Stimulated activated CD8-positive, alpha-beta memory T cell treated with anti-CD3 and anti-CD28 coated beads, Interleukin-7, amount 100 ng/mL, for 4 hours (primary cell): ENCODE measurements around the gene TRIM6.
"Not testable (repeated sequence)": the region's sequence is repeated elsewhere in the genome, so short reads cannot be mapped to it uniquely, and the experiment has no call there.

Source experiments
- DNase-seq, 2 donors: peaks; one replicate each; pipeline ENCODE4 v3.0.0-alpha.2; 2020; ENCODE audit warnings: low read depth in 2 of 2

Gene TRIM6, protein sequence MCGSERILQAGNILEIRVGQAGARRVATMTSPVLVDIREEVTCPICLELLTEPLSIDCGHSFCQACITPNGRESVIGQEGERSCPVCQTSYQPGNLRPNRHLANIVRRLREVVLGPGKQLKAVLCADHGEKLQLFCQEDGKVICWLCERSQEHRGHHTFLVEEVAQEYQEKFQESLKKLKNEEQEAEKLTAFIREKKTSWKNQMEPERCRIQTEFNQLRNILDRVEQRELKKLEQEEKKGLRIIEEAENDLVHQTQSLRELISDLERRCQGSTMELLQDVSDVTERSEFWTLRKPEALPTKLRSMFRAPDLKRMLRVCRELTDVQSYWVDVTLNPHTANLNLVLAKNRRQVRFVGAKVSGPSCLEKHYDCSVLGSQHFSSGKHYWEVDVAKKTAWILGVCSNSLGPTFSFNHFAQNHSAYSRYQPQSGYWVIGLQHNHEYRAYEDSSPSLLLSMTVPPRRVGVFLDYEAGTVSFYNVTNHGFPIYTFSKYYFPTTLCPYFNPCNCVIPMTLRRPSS

DNA sequence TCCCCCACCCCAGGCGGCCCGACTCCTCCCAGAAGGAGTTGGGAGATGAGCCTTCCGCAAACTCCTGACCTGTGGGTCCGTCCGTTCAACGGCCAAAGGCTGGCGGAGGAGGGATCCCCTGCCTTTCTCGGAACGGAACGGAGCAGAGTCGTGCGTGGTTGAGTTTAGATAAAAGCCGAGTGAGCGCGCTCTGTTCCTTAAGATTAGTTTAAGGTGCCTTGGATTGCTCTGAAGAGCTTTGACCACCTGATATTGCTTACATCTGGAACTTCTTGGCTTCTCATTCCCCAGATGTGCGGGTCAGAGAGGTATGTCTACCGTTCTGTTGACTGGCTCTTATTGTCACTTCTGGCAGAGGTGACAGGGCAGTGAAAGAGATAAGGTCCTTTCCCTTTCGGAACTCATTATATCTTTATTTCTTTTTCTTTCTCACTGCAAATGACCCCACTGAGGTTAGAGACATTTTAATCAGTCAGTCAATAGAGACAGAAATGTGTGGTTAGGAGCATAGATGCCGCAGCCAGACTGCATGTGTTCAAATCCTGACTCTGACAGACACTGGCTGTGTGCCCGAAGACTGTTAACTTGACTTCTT is at the start of gene TRIM6:
TSS of gene TRIM6 (plus strand) at position 31 of the 595 bp plus-strand sequence. CDS start at position 292, 261 bp downstream.
- DNase-seq: no peak

DNA sequence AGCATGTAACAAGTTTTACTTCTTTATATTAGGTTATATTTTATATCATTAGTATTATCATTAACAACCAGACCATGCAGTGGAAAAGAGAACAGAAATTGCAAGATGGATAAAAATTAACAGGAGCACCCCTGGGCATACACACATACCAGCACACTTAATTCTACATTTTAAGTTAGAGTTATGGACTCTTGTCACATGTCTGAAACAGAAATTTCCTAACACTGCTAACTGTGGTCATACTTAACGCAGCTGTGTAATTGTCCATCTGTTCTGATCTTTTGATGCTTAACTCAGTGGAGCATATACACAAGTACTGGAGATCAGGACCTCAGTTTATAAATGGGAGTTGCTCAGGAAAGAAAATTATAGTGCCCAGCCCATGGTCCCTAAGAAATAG is 48.5 kb upstream of the TRIM6 start:
- DNase-seq: no peak

GRCh38 chr11:5548440-5548839 is 48.0 kb upstream of the TRIM6 start, which contains the start of gene OR52H1:
Gene OR52H1 (minus strand): TSS chr11:5548540. CDS start chr11:5545505, 3,035 bp downstream.
- no peak for DNase-seq

DNA sequence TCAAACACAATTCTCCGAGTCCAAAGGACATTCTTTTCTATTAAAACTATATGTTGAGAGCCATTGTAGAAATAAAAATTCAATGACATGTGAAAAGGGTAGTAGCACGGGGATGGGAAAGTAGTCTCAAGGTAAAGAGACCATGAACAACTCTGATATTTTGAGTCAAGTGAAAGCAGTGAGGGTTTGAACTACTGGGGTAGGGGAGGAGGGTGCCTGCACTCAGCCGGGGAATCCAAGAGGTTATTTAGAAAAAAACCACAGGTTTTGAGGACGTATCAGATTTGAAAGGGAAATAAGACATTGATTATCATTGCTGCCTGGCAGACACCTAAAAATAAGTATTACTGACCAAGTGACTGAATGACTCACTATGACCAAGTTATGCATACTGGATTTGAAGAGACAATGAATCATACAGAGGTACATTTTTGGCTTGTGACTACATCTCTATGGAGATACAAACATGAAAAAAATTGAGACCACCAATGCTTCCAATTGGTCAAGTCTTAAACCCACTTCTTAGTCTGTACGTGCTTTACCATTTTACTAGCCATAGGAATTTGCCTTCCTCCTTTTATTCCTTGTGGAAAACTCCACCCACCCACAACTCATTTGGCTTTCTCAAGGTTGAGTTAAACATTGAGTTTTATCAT is 45.9 kb upstream of the TRIM6 start:
- DNase-seq: no peak

DNA sequence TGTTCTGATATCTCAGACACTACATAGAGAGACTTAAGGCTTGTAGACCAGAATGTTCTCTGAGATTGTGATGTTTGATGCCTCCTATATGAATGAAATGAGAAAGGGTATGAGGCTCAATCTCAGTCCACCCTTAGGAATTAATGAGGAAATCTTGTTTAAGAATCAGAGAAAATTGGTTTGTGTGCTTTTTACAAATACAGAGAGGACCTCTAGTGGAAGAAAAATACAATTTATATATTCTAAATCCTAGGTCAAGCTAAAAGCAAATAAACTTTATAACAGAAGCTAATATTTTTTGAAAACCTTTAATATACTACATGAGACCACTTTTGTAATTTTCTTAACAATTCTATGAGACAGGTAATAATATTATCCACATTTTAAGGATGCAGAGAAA is 43.1 kb upstream of the TRIM6 start:
- DNase-seq: no peak

- DNase-seq: no peak
Measured at GRCh38 chr11:5556596-5557188, 39.7 kb upstream of the TRIM6 start.

DNA sequence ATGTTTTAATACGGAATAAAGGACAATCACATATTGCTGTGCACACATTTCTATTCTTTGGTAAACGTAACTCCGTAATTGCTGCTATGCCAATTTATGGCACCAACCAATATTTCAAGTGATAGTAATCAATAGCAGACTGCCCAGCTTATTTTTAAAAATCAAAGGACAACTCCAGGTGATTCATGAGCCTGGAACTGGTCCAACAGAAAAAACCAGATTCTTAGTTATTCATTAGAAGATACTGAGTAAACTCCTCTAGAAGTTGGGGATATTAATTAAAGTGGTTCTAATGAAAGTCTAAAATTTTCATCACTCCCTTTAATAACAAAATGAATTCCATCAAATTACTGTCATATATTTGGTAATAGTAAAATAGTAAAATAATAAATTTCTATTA is 38.7 kb upstream of the TRIM6 start:
- no peak for DNase-seq

GRCh38 chr11:5564259-5565019 is 32.0 kb upstream of the TRIM6 start:
- DNase-seq: no peak

DNA sequence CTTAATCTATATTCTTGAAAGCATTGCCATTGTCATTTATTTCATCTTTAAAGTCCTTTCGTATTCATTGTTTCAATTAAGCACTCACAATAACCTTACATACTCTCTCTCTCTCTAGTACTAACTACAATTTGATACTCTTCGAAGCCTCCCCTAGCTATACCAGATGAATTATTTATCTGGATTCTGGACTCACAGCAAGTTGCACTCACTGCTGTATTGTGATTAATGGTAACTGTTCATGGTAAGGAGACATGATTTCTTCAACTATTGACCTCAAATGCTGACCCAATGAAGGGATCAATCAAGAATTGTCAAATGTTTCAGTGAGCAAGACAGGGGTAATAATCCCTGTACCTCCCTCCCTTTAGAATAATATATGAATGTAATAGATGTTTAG is 21.8 kb upstream of the TRIM6 start:
- no peak for DNase-seq

DNA sequence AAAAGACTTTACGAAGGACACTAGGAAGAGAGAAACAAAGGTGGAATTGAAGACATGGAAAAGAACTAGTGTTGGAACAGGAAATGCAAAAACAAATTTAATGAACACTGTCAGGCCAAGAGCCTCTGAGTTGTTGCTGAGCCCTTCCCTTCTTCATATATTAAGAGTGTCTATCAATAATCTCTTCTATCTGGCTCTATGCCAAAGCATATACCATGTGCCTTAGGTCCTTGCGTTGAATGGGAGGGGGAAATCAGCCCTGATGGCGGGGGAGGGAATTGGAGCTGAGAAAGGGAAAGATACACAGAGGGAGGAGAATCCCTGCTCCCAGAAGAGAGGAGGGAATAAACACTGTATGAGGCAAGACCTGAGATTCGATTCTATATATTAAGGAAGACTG is 21.3 kb upstream of the TRIM6 start:
- DNase-seq: no peak

DNA sequence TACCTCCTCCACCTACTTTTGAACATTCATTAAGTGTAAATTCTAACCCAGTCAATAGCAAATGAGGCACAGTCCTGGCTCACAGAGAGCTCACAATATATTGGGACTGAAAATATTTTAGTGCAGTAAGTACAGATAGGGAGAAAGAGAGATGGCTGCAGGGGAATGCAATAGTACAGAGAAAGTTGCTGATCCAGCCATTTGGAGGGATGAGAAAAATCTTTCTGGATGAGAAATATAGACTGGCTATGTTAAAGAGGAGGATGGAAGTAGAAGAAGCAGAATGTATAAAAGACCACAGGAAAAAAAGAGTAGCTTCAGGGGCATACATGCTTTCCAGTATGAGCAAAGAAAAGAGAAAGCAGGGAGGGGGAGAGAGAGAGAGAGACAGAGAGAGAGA is 19.3 kb upstream of the TRIM6 start:
- no peak for DNase-seq

- no peak for DNase-seq
Measured at GRCh38 chr11:5580577-5580976, 15.9 kb upstream of the TRIM6 start, which contains the start of gene OR52B6. Gene OR52B6 (plus strand): TSS chr11:5580877. CDS start chr11:5580877, 0 bp downstream.

DNA sequence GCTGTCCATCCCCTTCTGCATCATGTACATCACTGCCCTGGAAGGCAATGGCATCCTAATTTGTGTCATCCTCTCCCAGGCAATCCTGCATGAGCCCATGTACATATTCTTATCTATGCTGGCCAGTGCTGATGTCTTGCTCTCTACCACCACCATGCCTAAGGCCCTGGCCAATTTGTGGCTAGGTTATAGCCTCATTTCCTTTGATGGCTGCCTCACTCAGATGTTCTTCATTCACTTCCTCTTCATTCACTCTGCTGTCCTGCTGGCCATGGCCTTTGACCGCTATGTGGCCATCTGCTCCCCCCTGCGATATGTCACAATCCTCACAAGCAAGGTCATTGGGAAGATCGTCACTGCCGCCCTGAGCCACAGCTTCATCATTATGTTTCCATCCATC is 15.4 kb upstream of the TRIM6 start:
- DNase-seq: no peak

GRCh38 chr11:5584458-5584857 is 12.0 kb upstream of the TRIM6 start:
- DNase-seq: not testable (repeated sequence)

DNA sequence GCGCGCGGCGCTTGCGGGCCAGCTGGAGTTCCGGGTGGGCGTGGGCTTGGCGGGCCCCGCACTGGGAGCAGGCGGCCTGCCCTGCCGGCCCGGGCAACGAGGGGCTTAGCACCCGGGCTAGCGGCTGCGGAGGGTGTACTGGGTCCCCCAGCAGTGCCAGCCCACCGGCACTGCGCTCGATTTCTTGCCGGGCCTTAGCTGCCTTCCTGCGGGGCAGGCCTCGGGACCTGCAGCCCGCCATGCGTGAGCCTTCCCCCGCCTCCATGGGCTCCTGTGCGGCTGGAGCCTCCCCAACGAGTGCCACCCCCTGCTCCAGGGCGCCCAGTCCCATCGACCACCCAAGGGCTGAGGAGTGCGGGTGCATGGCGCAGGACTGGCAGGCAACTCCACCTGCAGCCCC is 6.5 kb upstream of the TRIM6 start:
- not testable (repeated sequence) for DNase-seq

GRCh38 chr11:5591613-5592012 is 4.8 kb upstream of the TRIM6 start:
- no peak for DNase-seq

- DNase-seq: no peak
Measured at GRCh38 chr11:5592615-5593014, 3.8 kb upstream of the TRIM6 start.

GRCh38 chr11:5593146-5593545 is 3.3 kb upstream of the TRIM6 start:
- DNase-seq: no peak

DNA sequence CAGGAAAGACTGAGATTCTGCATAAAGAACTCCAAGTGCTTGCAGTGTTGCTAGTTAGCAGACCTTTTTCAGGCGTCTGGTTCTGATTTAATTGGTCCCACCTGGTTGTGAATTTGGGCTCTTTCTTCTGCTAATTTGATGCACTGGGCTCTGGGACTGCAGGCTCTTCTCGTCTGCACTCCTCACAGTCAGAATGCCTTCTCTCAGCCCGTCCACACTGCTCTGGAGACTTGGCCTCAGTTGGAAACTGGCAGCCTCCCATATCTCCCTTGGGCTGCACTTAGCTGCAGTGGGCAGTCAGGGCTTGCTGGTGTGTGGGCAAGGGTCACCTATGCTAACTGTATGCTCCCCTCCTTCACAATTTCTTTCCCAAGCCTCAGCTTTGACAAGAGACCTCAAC is 1.5 kb downstream of the TRIM6 start:
- DNase-seq: no peak

GRCh38 chr11:5600374-5600851 is 4.0 kb downstream of the TRIM6 start:
- peak; percentile 23 to 27 for DNase-seq

DNA sequence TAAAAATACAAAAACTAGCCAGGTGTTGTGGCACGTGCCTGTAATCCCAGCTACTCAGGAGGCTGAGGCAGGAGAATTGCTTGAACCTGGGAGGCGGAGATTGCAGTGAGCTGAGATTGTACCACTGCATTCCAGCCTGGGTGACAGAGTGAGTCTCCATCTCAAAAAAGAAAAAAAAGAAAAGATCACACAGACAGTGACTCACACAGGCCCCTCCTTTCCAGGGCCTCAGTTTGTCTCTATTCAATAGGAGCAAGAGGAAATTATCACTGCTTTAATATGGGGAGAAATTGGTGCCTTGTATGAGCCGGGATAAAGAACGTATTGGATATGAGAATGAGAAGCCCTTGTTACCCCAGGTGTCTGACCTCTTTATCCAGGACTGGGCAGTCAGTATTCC is 6.4 kb downstream of the TRIM6 start:
- DNase-seq: not testable (repeated sequence)
